ENCODE data around the gene TRIO. TPM values are rescaled to one million over a fixed set of nuclear protein-coding genes. Genes with fewer than 3 reads are reported as not detected.

Gene TRIO
- total and polyA plus RNA-seq, 4 experiments from 2014 or later, result 0.09 to 11.5 (median 9.7) TPM; not detected in 1

- Histone ChIP-seq H3K27me3 (ENCODE audit: insufficient read depth, low read length) (no peaks in the 10 kb centered on the region), H3K4me3 (ENCODE audit: low read length in 2 of 2) (no peak overlapping the region), H3K36me3 (ENCODE audit: insufficient read depth, low read length) (no peaks in the 10 kb centered on the region), H3K27ac (ENCODE audit: low read depth, low read length) (no peak overlapping the region), H3K9me3 (ENCODE audit: control insufficient read depth in 1 of 2, low read length in 2 of 2) (no peaks in the 10 kb centered on the region), H3K4me1 (ENCODE audit: insufficient read depth, low read length) (no peaks in the 10 kb centered on the region)
- DNase-seq, result no peak
- no peak overlapping the region for H3K27ac Mint-ChIP-seq
- ChIA-PET CTCF (ENCODE audit: partially characterized antibody) (no interaction called here), POLR2A (ENCODE audit: partially characterized antibody) (no interaction called here)
- H3K36me3 Mint-ChIP-seq, result no peaks in the 10 kb centered on the region
- peaks cover 19% of the 10 kb centered on the region in 2 donors for H3K27me3 Mint-ChIP-seq
- intact Hi-C loops (cut with micrococcal nuclease), result no loop called here
- H3K4me3 Mint-ChIP-seq, result no peak overlapping the region
- H3K9me3 Mint-ChIP-seq, result peaks cover 0 to 2% (median 0%) of the 10 kb centered on the region in 8 donors
- peaks cover 0 to 2% (median 0%) of the 10 kb centered on the region in 4 donors for H3K4me1 Mint-ChIP-seq
These were observed 27.9 kb downstream of the TRIO start for GRCh38 chr5:14171046-14171445.

- Mint-ChIP-seq H3K4me3 (no peak overlapping the region), H3K9me3 (peaks cover 0 to 2% (median 0%) of the 10 kb centered on the region in 8 donors), H3K27ac (no peak overlapping the region), H3K4me1 (peaks cover 0 to 2% (median 0%) of the 10 kb centered on the region in 4 donors), H3K36me3 (no peaks in the 10 kb centered on the region), H3K27me3 (peaks cover 16 to 19% of the 10 kb centered on the region in 2 donors)
- Histone ChIP-seq H3K36me3 (ENCODE audit: insufficient read depth, low read length) (no peaks in the 10 kb centered on the region), H3K4me3 (ENCODE audit: low read length in 2 of 2) (no peak overlapping the region), H3K9me3 (ENCODE audit: control insufficient read depth in 1 of 2, low read length in 2 of 2) (no peaks in the 10 kb centered on the region), H3K27me3 (ENCODE audit: insufficient read depth, low read length) (no peaks in the 10 kb centered on the region), H3K4me1 (ENCODE audit: insufficient read depth, low read length) (no peaks in the 10 kb centered on the region), H3K27ac (ENCODE audit: low read depth, low read length) (no peak overlapping the region)
- CTCF ChIA-PET (ENCODE audit: partially characterized antibody), result no interaction called here
- DNase-seq, result no peak
- intact Hi-C loops (cut with micrococcal nuclease), result no loop called here
- POLR2A ChIA-PET (ENCODE audit: partially characterized antibody), result no interaction called here
These were observed 28.5 kb downstream of the TRIO start for GRCh38 chr5:14171621-14172020.

DNA sequence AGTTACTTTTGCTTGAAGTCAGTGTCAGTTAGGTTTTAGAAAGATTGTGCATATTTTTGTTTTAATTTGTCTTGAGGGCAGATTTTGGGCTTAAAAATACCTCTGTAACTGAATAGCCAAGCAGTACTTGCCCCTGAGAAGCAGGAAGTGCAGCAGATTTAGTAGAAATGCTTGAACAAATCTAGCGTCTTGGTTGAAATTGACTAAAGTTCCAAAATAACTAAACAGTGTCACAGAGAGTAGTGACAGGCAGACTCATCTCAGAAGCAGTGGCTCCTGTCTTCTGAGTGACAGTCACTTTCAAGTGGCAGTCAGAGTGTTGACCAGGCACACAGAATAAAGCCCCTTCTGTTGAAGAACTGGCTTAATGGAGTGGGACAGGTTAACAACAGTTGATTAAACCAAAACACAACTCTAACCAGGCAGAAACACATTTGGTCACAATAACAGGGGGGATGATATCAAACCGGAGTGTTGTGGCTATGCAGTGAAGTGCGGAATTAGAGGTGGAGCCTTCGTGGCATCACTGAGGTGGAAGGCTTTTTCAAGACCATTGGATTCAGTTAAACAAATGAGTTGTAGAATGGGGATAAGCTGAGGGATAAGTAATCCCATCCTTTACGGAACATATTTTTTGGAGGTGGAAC, 29.1 kb downstream of the TRIO start:
- Mint-ChIP-seq H3K36me3 (no peaks in the 10 kb centered on the region), H3K4me1 (peaks cover 0 to 2% (median 0%) of the 10 kb centered on the region in 4 donors), H3K4me3 (no peak overlapping the region), H3K27ac (no peak overlapping the region), H3K27me3 (peaks cover 15 to 20% of the 10 kb centered on the region in 2 donors), H3K9me3 (peaks cover 0 to 2% (median 0%) of the 10 kb centered on the region in 8 donors)
- no peak for DNase-seq
- intact Hi-C loops (cut with micrococcal nuclease), result no loop called here
- Histone ChIP-seq H3K36me3 (ENCODE audit: insufficient read depth, low read length) (no peaks in the 10 kb centered on the region), H3K27me3 (ENCODE audit: insufficient read depth, low read length) (no peaks in the 10 kb centered on the region), H3K9me3 (ENCODE audit: control insufficient read depth in 1 of 2, low read length in 2 of 2) (no peaks in the 10 kb centered on the region), H3K4me1 (ENCODE audit: insufficient read depth, low read length) (no peaks in the 10 kb centered on the region), H3K27ac (ENCODE audit: low read depth, low read length) (no peak overlapping the region), H3K4me3 (ENCODE audit: low read length in 2 of 2) (no peak overlapping the region)
- ChIA-PET POLR2A (ENCODE audit: partially characterized antibody) (no interaction called here), CTCF (ENCODE audit: partially characterized antibody) (no interaction called here)

DNA sequence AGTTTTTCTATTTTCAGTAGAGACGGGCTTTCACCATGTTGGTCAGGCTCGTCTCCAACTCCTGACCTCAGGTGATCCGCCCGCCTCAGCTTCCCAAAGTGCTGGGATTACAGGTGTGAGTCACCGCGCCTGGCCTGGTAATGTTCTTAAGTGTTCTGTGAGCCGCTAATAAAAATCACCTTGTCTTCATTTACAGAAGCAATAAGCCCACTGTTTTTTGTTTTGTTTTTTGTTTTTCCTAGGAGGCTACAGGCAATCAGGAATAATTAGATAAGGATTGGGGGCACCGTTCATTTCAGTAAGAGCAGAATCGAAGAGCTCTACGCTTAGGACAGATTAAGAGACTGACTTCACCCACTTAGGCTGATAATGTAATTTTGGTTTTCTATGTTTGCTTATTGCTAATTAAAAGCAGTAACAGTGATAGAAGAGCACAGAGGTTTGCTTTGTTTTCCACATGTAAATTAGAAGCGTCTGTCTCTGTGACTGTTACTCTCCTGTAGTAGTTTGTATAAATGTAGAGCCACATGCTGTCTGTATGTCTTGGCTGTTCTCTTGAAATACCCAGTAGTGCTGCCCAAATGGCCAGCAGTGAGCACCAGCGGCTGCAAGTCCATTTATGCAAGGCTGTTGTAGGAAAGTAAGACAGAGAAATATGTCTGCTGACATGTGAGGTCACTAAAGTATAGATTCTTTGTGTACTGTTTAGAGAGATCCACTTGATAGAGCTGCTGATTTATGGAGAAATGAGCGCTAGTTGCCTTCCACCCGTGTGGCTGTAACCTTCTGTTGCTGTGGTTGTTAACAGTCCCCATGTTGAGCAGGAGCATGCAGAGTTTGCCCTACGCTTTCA, 30.5 kb downstream of the TRIO start:
- H3K36me3 Mint-ChIP-seq, result no peaks in the 10 kb centered on the region
- Histone ChIP-seq H3K27me3 (ENCODE audit: insufficient read depth, low read length) (no peaks in the 10 kb centered on the region), H3K27ac (ENCODE audit: low read depth, low read length) (no peak overlapping the region), H3K4me3 (ENCODE audit: low read length in 2 of 2) (no peak overlapping the region), H3K36me3 (ENCODE audit: insufficient read depth, low read length) (no peaks in the 10 kb centered on the region), H3K4me1 (ENCODE audit: insufficient read depth, low read length) (no peaks in the 10 kb centered on the region), H3K9me3 (ENCODE audit: control insufficient read depth in 1 of 2, low read length in 2 of 2) (no peaks in the 10 kb centered on the region)
- H3K9me3 Mint-ChIP-seq, result peaks cover 0 to 2% (median 0%) of the 10 kb centered on the region in 8 donors
- H3K27me3 Mint-ChIP-seq, result peaks cover 14 to 22% of the 10 kb centered on the region in 2 donors
- CTCF ChIA-PET (ENCODE audit: partially characterized antibody), result no interaction called here
- no peak overlapping the region for H3K27ac Mint-ChIP-seq
- intact Hi-C loops (cut with micrococcal nuclease), result no loop called here
- POLR2A ChIA-PET (ENCODE audit: partially characterized antibody), result no interaction called here
- H3K4me1 Mint-ChIP-seq, result peaks cover 0 to 2% (median 0%) of the 10 kb centered on the region in 4 donors
- no peak for DNase-seq
- H3K4me3 Mint-ChIP-seq, result no peak overlapping the region

DNA sequence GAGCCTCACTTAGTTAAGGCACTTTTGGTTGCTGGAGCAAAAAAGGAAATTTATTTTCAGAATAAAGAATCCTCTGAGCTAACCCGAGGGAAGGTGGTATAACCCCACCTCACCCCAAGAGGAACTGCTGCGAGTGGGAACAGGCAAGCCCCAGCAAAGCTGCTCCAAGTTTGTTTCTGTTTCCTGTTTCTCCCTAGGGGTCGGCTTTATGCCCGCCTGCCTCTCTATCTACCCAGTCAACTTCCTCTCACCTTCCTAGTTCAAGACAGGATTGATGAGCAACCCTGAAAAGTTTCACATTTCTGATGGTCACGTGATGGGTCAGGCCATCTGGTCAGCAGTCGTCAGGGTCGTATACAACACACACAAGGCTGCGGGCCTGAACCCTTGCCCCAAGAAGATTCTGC, 31.1 kb downstream of the TRIO start:
- Histone ChIP-seq H3K27ac (ENCODE audit: low read depth, low read length) (no peak overlapping the region), H3K36me3 (ENCODE audit: insufficient read depth, low read length) (no peaks in the 10 kb centered on the region), H3K27me3 (ENCODE audit: insufficient read depth, low read length) (no peaks in the 10 kb centered on the region), H3K4me1 (ENCODE audit: insufficient read depth, low read length) (no peaks in the 10 kb centered on the region), H3K9me3 (ENCODE audit: control insufficient read depth in 1 of 2, low read length in 2 of 2) (no peaks in the 10 kb centered on the region), H3K4me3 (ENCODE audit: low read length in 2 of 2) (no peak overlapping the region)
- Mint-ChIP-seq H3K27ac (peak overlapping the region in 2 of 7 donors; percentile 29 to 32), H3K36me3 (no peaks in the 10 kb centered on the region), H3K9me3 (peaks cover 0 to 2% (median 0%) of the 10 kb centered on the region in 8 donors), H3K4me1 (peaks cover 0 to 2% (median 0%) of the 10 kb centered on the region in 4 donors), H3K4me3 (no peak overlapping the region), H3K27me3 (peaks cover 13 to 21% of the 10 kb centered on the region in 2 donors)
- intact Hi-C loops (cut with micrococcal nuclease), result no loop called here
- no peak for DNase-seq
- ChIA-PET POLR2A (ENCODE audit: partially characterized antibody) (no interaction called here), CTCF (ENCODE audit: partially characterized antibody) (no interaction called here)

DNA sequence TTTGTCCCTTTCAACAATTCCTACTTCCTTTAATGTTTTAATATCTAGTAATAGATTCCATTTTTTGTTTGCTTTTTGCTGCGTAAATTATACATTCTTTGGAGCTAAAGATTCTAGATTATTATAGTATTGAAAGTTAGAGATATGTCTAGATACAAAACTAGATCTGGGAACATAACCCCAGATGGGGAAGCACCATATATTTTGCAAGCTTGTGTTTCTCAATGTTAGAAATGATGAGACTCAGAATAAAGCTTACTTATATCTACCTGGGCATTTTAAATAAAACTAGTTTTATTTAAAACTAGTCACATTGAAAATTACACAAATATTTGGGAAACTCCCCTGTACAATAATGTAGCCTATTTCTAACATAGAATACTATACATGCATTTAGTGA, 32.2 kb downstream of the TRIO start:
- H3K4me3 Mint-ChIP-seq, result no peak overlapping the region
- CTCF ChIA-PET (ENCODE audit: partially characterized antibody), result interaction anchor here (0.8 kb wide), 1 partner anchor 11 kb away, joined by 3 read pairs; no protein-coding TSS in a partner anchor
- Histone ChIP-seq H3K4me1 (ENCODE audit: insufficient read depth, low read length) (no peaks in the 10 kb centered on the region), H3K4me3 (ENCODE audit: low read length in 2 of 2) (no peak overlapping the region), H3K27me3 (ENCODE audit: insufficient read depth, low read length) (no peaks in the 10 kb centered on the region), H3K27ac (ENCODE audit: low read depth, low read length) (no peak overlapping the region), H3K9me3 (ENCODE audit: control insufficient read depth in 1 of 2, low read length in 2 of 2) (no peaks in the 10 kb centered on the region), H3K36me3 (ENCODE audit: insufficient read depth, low read length) (no peaks in the 10 kb centered on the region)
- H3K27me3 Mint-ChIP-seq, result peaks cover 13 to 20% of the 10 kb centered on the region in 2 donors
- peaks cover 0 to 2% (median 0%) of the 10 kb centered on the region in 8 donors for H3K9me3 Mint-ChIP-seq
- POLR2A ChIA-PET (ENCODE audit: partially characterized antibody), result no interaction called here
- peaks cover 0 to 2% (median 0%) of the 10 kb centered on the region in 4 donors for H3K4me1 Mint-ChIP-seq
- no peak for DNase-seq
- no peaks in the 10 kb centered on the region for H3K36me3 Mint-ChIP-seq
- no peak overlapping the region for H3K27ac Mint-ChIP-seq
- intact Hi-C loops (cut with micrococcal nuclease), result no loop called here

- H3K36me3 Mint-ChIP-seq, result no peaks in the 10 kb centered on the region
- no peaks in the 10 kb centered on the region for H3K4me1 ChIP-seq (ENCODE audit: insufficient read depth, low read length)
- no peaks in the 10 kb centered on the region for H3K36me3 ChIP-seq (ENCODE audit: insufficient read depth, low read length)
- H3K27ac ChIP-seq (ENCODE audit: low read depth, low read length), result no peak overlapping the region
- CTCF ChIA-PET (ENCODE audit: partially characterized antibody), result no interaction called here
- H3K27me3 Mint-ChIP-seq, result peaks cover 10 to 20% of the 10 kb centered on the region in 2 donors
- H3K9me3 Mint-ChIP-seq, result peaks cover 0 to 2% (median 0%) of the 10 kb centered on the region in 8 donors
- H3K4me3 ChIP-seq (ENCODE audit: low read length in 2 of 2), result no peak overlapping the region
- H3K4me3 Mint-ChIP-seq, result no peak overlapping the region
- no peak for DNase-seq
- intact Hi-C loops (cut with micrococcal nuclease), result no loop called here
- no peaks in the 10 kb centered on the region for H3K9me3 ChIP-seq (ENCODE audit: control insufficient read depth in 1 of 2, low read length in 2 of 2)
- no peak overlapping the region for H3K27ac Mint-ChIP-seq
- peaks cover 0 to 2% (median 0%) of the 10 kb centered on the region in 4 donors for H3K4me1 Mint-ChIP-seq
- H3K27me3 ChIP-seq (ENCODE audit: insufficient read depth, low read length), result no peaks in the 10 kb centered on the region
- POLR2A ChIA-PET (ENCODE audit: partially characterized antibody), result no interaction called here
These were observed 33.7 kb downstream of the TRIO start for GRCh38 chr5:14176888-14177287.

Data from CD4-positive, alpha-beta memory T cell (primary cell).